Neural cell (in vitro differentiated cells): ENCODE data around the gene SECTM1. TPM values are rescaled to one million over a fixed set of nuclear protein-coding genes. Genes with fewer than 3 reads are reported as not detected.

Experiments
- H2AFZ ChIP-seq: fragments of 200-600, 300-800 bp; sonication (generic), shearing (Covaris generic); 2 replicates; pipeline ENCODE4 v1.6.0; 2014; ENCODE audit warnings: low read depth, mild to moderate bottlenecking, antibody characterized with exemption, low read length, moderate library complexity
- H3F3A ChIP-seq: fragments of 200-600 bp; shearing (Covaris generic); 2 replicates; pipeline ENCODE4 v1.6.1; 2016; ENCODE audit warnings: mild to moderate bottlenecking, moderate library complexity, mixed read lengths, antibody characterized with exemption, low read length; ENCODE audit not compliant: insufficient read depth, poor library complexity, severe bottlenecking
- H3K27ac ChIP-seq: fragments of 200-600, 300-800 bp; sonication (generic), shearing (Covaris generic); 2 replicates; pipeline ENCODE4 v1.5.1; 2014; ENCODE audit warnings: mild to moderate bottlenecking, low read length, moderate library complexity
- H3K27me3 ChIP-seq: fragments of 300-800, 200-600 bp; sonication (generic), shearing (Covaris generic); 2 replicates; pipeline ENCODE4 v1.6.0; 2014; ENCODE audit warnings: mild to moderate bottlenecking, low read depth, low read length, moderate library complexity; ENCODE audit not compliant: insufficient read depth
- H3K36me3 ChIP-seq: fragments of 300-800, 200-600 bp; sonication (generic), shearing (Covaris generic); 2 replicates; pipeline ENCODE4 v1.5.1; 2014; ENCODE audit warnings: mild to moderate bottlenecking, antibody characterized with exemption, low read length, moderate library complexity; ENCODE audit not compliant: insufficient read depth
- H3K4me2 ChIP-seq: fragments of 300-800, 200-600 bp; sonication (generic), shearing (Covaris generic); 2 replicates; pipeline ENCODE4 v1.6.0; 2014; ENCODE audit warnings: mild to moderate bottlenecking, low read length
- H3K4me3 ChIP-seq: fragments of 300-800, 200-600 bp; sonication (generic), shearing (Covaris generic); 2 replicates; pipeline ENCODE4 v1.5.1; 2014; ENCODE audit warnings: mild to moderate bottlenecking, low read length, moderate library complexity
- H3K79me2 ChIP-seq: fragments of 200-600 bp; shearing (Covaris generic); replicated peaks from 2 replicates; pipeline ENCODE4 v1.6.0; 2014; ENCODE audit warnings: mild to moderate bottlenecking, low read length, moderate library complexity; ENCODE audit not compliant: insufficient read depth
- H3K9ac ChIP-seq: fragments of 300-800, 200-600 bp; sonication (generic), shearing (Covaris generic); 2 replicates; pipeline ENCODE4 v1.6.1; 2016; ENCODE audit warnings: mild to moderate bottlenecking, low read length, mixed read lengths
- H3K9me2 ChIP-seq: fragments of 200-600 bp; shearing (Covaris generic); 2 replicates; pipeline ENCODE4 v1.6.1; 2016; ENCODE audit warnings: mild to moderate bottlenecking, low read length, mixed read lengths; ENCODE audit not compliant: insufficient read depth
- H3K9me3 ChIP-seq: fragments of 200-600, 300-800 bp; sonication (generic), shearing (Covaris generic); 2 replicates; pipeline ENCODE4 v1.6.1; 2016; ENCODE audit warnings: mild to moderate bottlenecking, mixed run types, low read length, moderate library complexity, mixed read lengths
- H4K20me1 ChIP-seq: fragments of 200-600 bp; shearing (Covaris generic); 2 replicates; pipeline ENCODE4 v1.6.1; 2016; ENCODE audit warnings: mild to moderate bottlenecking, mixed run types; ENCODE audit not compliant: insufficient read depth
- CTCF ChIP-seq: fragments of 450-650 bp; IDR thresholded peaks from 2 replicates; pipeline ENCODE4 v1.5.1; 2014; ENCODE audit warnings: antibody characterized with exemption, mild to moderate bottlenecking, moderate library complexity; ENCODE audit not compliant: poor library complexity, severe bottlenecking
- EP300 ChIP-seq: fragments of 450-650 bp; conservative IDR thresholded peaks from 2 replicates; pipeline ENCODE4 v1.6.1; 2014; ENCODE audit warnings: antibody characterized with exemption, mild to moderate bottlenecking, moderate library complexity; ENCODE audit not compliant: poor library complexity, severe bottlenecking
- EZH2 ChIP-seq: fragments of 200-600, 300-800 bp; shearing (Covaris generic), sonication (generic); IDR thresholded peaks from 2 replicates; pipeline ENCODE4 v1.6.1; 2014; ENCODE audit warnings: antibody characterized with exemption, low read length, borderline replicate concordance, mild to moderate bottlenecking; ENCODE audit not compliant: insufficient read depth, poor library complexity, severe bottlenecking
- MXI1 ChIP-seq: fragments of 450-650 bp; conservative IDR thresholded peaks from 2 replicates; pipeline ENCODE4 v1.6.1; 2014; ENCODE audit warnings: antibody characterized with exemption, mild to moderate bottlenecking; ENCODE audit not compliant: poor library complexity, severe bottlenecking
- POLR2AphosphoS5 ChIP-seq: IDR thresholded peaks from 2 replicates; pipeline ENCODE4 v1.6.1; 2012
- SMC3 ChIP-seq: fragments of 450-650 bp; conservative IDR thresholded peaks from 2 replicates; pipeline ENCODE4 v1.6.1; 2014; ENCODE audit warnings: antibody characterized with exemption, mild to moderate bottlenecking, moderate library complexity; ENCODE audit not compliant: poor library complexity
- TAF1 ChIP-seq: IDR thresholded peaks from 2 replicates; pipeline ENCODE4 v1.6.1; 2012; ENCODE audit warnings: low read depth
- polyA plus RNA-seq: library from polyadenylated mRNA; depleted of rRNA; stranded (reverse); fragments of >200 nt; gene quantifications from 2 replicates; pipeline ENCODE4 v1.2.3, GENCODE V29; 2014
- TF ChIP-seq, protein P1 (sequence below): IDR thresholded peaks from 2 replicates; pipeline ENCODE4 v1.6.1; 2012; ENCODE audit warnings: borderline replicate concordance

SECTM1 gene
- polyA plus RNA-seq, 1 donor from 2014 or later: not detected

GRCh38 chr17:82272495-82273326 is 60.9 kb downstream of the SECTM1 start:
- Histone ChIP-seq H2AFZ (peak overlapping the region; percentile 88), H3F3A (no peaks in the 10 kb centered on the region), H4K20me1 (peaks cover 31% of the 10 kb centered on the region), H3K4me3 (peak overlapping the region; percentile 95), H3K27me3 (no peaks in the 10 kb centered on the region), H3K9me3 (no peaks in the 10 kb centered on the region), H3K36me3 (no peaks in the 10 kb centered on the region), H3K4me2 (peak overlapping the region; percentile 63), H3K79me2 (peaks cover 49% of the 10 kb centered on the region), H3K9me2 (no peaks in the 10 kb centered on the region), H3K27ac (peak overlapping the region; percentile 90), H3K9ac (peak overlapping the region; percentile 98)
- TF ChIP-seq TAF1 (no peak), POLR2AphosphoS5 (no peak), CTCF (no peak), EZH2 (no peak), SMC3 (no peak)
- TF ChIP-seq, protein P1, sequence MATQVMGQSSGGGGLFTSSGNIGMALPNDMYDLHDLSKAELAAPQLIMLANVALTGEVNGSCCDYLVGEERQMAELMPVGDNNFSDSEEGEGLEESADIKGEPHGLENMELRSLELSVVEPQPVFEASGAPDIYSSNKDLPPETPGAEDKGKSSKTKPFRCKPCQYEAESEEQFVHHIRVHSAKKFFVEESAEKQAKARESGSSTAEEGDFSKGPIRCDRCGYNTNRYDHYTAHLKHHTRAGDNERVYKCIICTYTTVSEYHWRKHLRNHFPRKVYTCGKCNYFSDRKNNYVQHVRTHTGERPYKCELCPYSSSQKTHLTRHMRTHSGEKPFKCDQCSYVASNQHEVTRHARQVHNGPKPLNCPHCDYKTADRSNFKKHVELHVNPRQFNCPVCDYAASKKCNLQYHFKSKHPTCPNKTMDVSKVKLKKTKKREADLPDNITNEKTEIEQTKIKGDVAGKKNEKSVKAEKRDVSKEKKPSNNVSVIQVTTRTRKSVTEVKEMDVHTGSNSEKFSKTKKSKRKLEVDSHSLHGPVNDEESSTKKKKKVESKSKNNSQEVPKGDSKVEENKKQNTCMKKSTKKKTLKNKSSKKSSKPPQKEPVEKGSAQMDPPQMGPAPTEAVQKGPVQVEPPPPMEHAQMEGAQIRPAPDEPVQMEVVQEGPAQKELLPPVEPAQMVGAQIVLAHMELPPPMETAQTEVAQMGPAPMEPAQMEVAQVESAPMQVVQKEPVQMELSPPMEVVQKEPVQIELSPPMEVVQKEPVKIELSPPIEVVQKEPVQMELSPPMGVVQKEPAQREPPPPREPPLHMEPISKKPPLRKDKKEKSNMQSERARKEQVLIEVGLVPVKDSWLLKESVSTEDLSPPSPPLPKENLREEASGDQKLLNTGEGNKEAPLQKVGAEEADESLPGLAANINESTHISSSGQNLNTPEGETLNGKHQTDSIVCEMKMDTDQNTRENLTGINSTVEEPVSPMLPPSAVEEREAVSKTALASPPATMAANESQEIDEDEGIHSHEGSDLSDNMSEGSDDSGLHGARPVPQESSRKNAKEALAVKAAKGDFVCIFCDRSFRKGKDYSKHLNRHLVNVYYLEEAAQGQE: peak; percentile 27

- no peak overlapping the region for H3K9ac ChIP-seq
- H3K9me3 ChIP-seq: no peaks in the 10 kb centered on the region
- no peak overlapping the region for H3K4me2 ChIP-seq
- H4K20me1 ChIP-seq: peaks cover 42% of the 10 kb centered on the region
- H3K79me2 ChIP-seq: peaks cover 60% of the 10 kb centered on the region
- H3K27ac ChIP-seq: no peak overlapping the region
- TF ChIP-seq MXI1: no peak
- TF ChIP-seq CTCF: no peak
- no peak for TF ChIP-seq POLR2AphosphoS5
- TF ChIP-seq EP300: no peak
- no peak overlapping the region for H2AFZ ChIP-seq
- H3F3A ChIP-seq: no peaks in the 10 kb centered on the region
- peak overlapping the region; percentile 95 for H3K4me3 ChIP-seq
- H3K36me3 ChIP-seq: no peaks in the 10 kb centered on the region
- no peaks in the 10 kb centered on the region for H3K27me3 ChIP-seq
- H3K9me2 ChIP-seq: no peaks in the 10 kb centered on the region
Observed at GRCh38 chr17:82271401-82271800, 62.2 kb downstream of the SECTM1 start.

Other genes starting within 250 kb of the SECTM1 start
- gene FASN, start 235.5 kb downstream of the SECTM1 start, polyA plus RNA-seq: 26.4 and 31.5 TPM in 2 replicates
- 70.9 and 78.6 TPM in 2 replicates for gene CCDC57, start 120.9 kb downstream of the SECTM1 start, polyA plus RNA-seq
- 0.56 and 0.98 TPM in 2 replicates for gene SLC16A3, start 104.7 kb downstream of the SECTM1 start, polyA plus RNA-seq
- gene CSNK1D, start 60.1 kb downstream of the SECTM1 start, polyA plus RNA-seq: 29.9 and 41.6 TPM in 2 replicates
- gene CD7, start 16.2 kb downstream of the SECTM1 start, polyA plus RNA-seq: not detected in 2 replicates
- gene TEX19, start 25.5 kb upstream of the SECTM1 start, polyA plus RNA-seq: not detected in 2 replicates
- gene UTS2R, start 38.0 kb upstream of the SECTM1 start, polyA plus RNA-seq: not detected in 2 replicates
- gene HEXD, start 84.6 kb upstream of the SECTM1 start, polyA plus RNA-seq: 72.8 and 93.2 TPM in 2 replicates
- 14.3 and 22.6 TPM in 2 replicates for gene OGFOD3, start 84.8 kb upstream of the SECTM1 start, polyA plus RNA-seq
- gene CYBC1, start 117.0 kb upstream of the SECTM1 start, polyA plus RNA-seq: 66.6 and 101 TPM in 2 replicates
- gene NARF, start 125.0 kb upstream of the SECTM1 start, polyA plus RNA-seq: 218 and 243 TPM in 2 replicates
- 24.4 and 29.4 TPM in 2 replicates for gene FOXK2, start 186.0 kb upstream of the SECTM1 start, polyA plus RNA-seq